Psoas muscle (tissue), 8 donors: ENCODE data around the gene MME. TPM values are rescaled to one million over a fixed set of nuclear protein-coding genes. Genes with fewer than 3 reads are reported as not detected.
A peak's percentile ranks its signal among the peaks of the same experiment; 100 is the strongest.
"Not testable (repeated sequence)": the region's sequence is repeated elsewhere in the genome, so short reads cannot be mapped to it uniquely, and the experiment has no call there.

Experiments used
- ATAC-seq, 4 donors: fragments of 200-7000 bp; cut with Tn5 transposase; one replicate each; pipeline ENCODE4 v1.9.1; 2020; ENCODE audit warnings: moderate library complexity in 3 of 4, mild to moderate bottlenecking in 2 of 4
- DNase-seq, 2 donors: peaks; one replicate each; pipeline ENCODE4 v3.0.0-alpha.2; 2020
- H3K27ac ChIP-seq: fragments of 200-600 bp; one replicate; pipeline ENCODE4 v1.8.0; 2022
- H3K27me3 ChIP-seq, 3 donors: fragments of 200-600 bp in 1 of 3; one replicate each; pipeline versions ENCODE4 v1.6.1 to v1.8.0; 2013 to 2022; ENCODE audit warnings: low read length in 2 of 3, mild to moderate bottlenecking in 2 of 3, moderate library complexity in 1 of 3; ENCODE audit not compliant: insufficient read depth in 3 of 3
- H3K36me3 ChIP-seq, 2 donors: fragments of 200-600 bp in 1 of 2; one replicate each; pipeline versions ENCODE4 v1.6.1 to v1.8.0; 2013 to 2022; ENCODE audit warnings: low read depth in 1 of 2, mild to moderate bottlenecking in 1 of 2, moderate library complexity in 1 of 2; ENCODE audit not compliant: insufficient read depth in 1 of 2
- H3K4me1 ChIP-seq: fragments of 200-600 bp; one replicate; pipeline ENCODE4 v1.8.0; 2022
- H3K4me3 ChIP-seq: fragments of 200-600 bp; one replicate; pipeline ENCODE4 v1.8.0; 2022; ENCODE audit warnings: mild to moderate bottlenecking
- H3K9me3 ChIP-seq: fragments of 200-600 bp; one replicate; pipeline ENCODE4 v1.8.0; 2022
- WGBS, 3 donors: extraction: QIAGEN DNeasy Blood & Tissue Kit; methylation state at CpG; one replicate each; pipeline versions ENCODE4 v1.1.6 to v1.1.7; 2013; 5-methylcytosine and 5-hydroxymethylcytosine counted together
- intact Hi-C, 2 donors: fragments of 100-400 bp; cut with DNase I; formaldehyde crosslinking; loops; one replicate each; pipeline versions ENCODE4 v1.11.0 to v1.14.2; 2022
- polyA plus RNA-seq, 3 donors: library from polyadenylated mRNA; stranded (reverse); fragments of 200-250 nt; gene quantifications; one replicate each; pipeline ENCODE4 v1.2.3, GENCODE V29; 2013
- total RNA-seq, 4 donors: library from RNA; stranded (reverse); fragmentation: NEBNext Ultra II Directional in 2 of 4; extraction: Animal tissue kit (Norgen Biotek cat#: 25700) in 2 of 4; gene quantifications; one replicate each; pipeline versions ENCODE4 v1.2.1 to v1.2.4, GENCODE V29; 2021 to 2023
- TF ChIP-seq, protein P1 (sequence below): fragments of 200-600 bp; IDR thresholded peaks from one replicate; pipeline ENCODE4 v1.8.0; 2022; ENCODE audit warnings: antibody characterized with exemption
- donor health status: healthy with polysubstance abuse.
- donor health status: DM: no; HTN: no; CAD: no; lungs with moderate emphysema.
- donor health status: Bipolar disorder and iron deficiency.
- donor health status: healthy.
- donor health status: DM: yes; HTN: yes; CAD: no.
- donor health status: DM: no; HTN: no; CAD: no.
- donor health status: DM: no; HTN: no; CAD: no.
- donor health status: DM: yes; HTN: yes; CAD: no.

The MME gene
- total and polyA plus RNA-seq, 7 donors = 10.3 to 44.1 (median 38.5) TPM

DNA sequence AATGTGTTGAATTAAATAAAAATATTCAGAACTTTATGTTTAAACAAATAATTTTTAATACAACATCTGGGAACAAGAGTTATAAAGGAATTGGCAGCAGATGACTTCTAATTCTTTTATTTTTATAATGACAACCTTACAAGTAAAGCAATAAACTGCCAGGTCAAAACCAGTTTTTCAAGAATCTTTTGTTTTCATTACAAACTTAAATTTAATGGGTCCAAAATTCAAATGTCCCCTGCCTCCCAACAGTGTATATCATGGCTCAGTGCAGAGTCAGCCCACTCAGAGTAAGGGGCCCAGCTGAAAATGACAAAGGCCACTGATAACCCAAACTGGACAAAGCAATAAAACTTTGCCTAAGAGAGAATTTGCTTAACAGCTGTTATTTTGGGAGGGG lies 131.8 kb downstream of the MME start:
- intact Hi-C loops = no loop called here

DNA sequence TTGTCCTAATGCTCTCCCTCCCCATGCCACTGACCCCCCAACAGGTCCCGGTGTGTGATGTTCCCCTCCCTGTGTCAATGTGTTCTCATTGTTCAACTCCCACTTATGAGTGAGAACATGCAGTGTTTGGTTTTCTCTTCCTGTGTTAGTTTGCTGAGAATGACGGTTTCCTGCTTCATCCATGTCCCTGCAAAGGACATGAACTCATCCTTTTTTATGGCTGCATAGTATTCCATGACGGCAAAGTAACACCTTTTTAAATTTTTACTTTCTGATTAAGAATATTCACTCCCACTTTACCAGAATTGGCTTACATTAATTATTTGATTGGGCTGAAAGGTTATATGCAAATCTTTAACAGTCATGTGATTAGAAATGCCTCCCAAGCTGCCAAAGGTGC lies 135.9 kb downstream of the MME start:
- intact Hi-C loops = not testable (repeated sequence)
- WGBS, 3 donors = 90 to 92% (median 91%) methylated on average over 3 of the region's 3 CpGs

More for the DNA sequence above, 131.8 kb downstream of the MME start:
- H3K27me3 ChIP-seq = no peaks in the 10 kb centered on the region
- H3K27ac ChIP-seq = no peak overlapping the region
- no peaks in the 10 kb centered on the region for H3K36me3 ChIP-seq
- no peaks in the 10 kb centered on the region for H3K4me1 ChIP-seq
- no peak for DNase-seq
- ATAC-seq = no peak
- TF ChIP-seq, protein P1, sequence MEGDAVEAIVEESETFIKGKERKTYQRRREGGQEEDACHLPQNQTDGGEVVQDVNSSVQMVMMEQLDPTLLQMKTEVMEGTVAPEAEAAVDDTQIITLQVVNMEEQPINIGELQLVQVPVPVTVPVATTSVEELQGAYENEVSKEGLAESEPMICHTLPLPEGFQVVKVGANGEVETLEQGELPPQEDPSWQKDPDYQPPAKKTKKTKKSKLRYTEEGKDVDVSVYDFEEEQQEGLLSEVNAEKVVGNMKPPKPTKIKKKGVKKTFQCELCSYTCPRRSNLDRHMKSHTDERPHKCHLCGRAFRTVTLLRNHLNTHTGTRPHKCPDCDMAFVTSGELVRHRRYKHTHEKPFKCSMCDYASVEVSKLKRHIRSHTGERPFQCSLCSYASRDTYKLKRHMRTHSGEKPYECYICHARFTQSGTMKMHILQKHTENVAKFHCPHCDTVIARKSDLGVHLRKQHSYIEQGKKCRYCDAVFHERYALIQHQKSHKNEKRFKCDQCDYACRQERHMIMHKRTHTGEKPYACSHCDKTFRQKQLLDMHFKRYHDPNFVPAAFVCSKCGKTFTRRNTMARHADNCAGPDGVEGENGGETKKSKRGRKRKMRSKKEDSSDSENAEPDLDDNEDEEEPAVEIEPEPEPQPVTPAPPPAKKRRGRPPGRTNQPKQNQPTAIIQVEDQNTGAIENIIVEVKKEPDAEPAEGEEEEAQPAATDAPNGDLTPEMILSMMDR = no peak
- H3K9me3 ChIP-seq = no peaks in the 10 kb centered on the region
- H3K4me3 ChIP-seq = no peak overlapping the region

DNA sequence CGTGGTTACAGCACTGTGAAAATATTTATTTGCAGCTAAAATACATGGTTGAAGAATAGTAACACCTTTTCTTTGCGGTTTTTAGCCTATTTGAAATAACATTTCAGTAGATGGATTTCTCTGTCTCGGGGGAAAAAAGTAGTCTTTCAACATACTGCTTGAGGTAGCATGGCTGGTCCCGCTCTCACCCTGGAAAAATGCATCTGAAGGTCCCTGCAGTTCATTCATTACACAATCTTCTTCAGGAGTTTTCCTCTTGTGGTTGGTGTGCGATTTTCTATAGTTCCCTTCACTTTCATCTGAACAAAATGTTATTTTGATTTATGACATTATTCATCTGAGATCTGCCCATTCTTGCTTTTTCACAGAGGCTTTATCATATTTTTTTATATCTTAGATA lies 137.5 kb downstream of the MME start:
- intact Hi-C loops = no loop called here
- ATAC-seq = no peak
- 79 to 82% (median 82%) methylated on average over 5 of the region's 5 CpGs for WGBS, 3 donors

More for the DNA sequence above, 135.9 kb downstream of the MME start:
- H3K9me3 ChIP-seq = peaks cover 10% of the 10 kb centered on the region
- DNase-seq, H3K27me3 ChIP-seq, H3K4me3 ChIP-seq, H3K36me3 ChIP-seq, H3K27ac ChIP-seq, ATAC-seq, H3K4me1 ChIP-seq: not testable (repeated sequence)

DNA sequence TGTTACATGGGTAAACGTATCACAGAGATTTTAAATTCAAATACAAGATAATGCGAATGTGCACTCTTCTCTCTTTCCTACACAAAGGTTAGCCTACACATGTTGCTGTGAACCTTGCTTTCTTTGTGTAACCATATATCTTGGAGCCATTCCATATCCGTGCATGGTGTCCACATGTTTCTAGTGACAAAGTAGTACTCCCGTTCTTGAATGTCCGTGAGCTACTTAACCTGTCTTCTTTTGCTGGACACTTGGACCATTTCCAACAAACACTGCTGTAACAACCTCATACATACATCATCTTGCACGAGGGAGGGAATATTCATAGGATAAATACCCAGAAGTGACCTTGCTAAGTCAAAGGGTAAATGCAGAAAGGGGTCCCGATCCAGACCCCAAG lies 138.3 kb downstream of the MME start:
- Histone ChIP-seq H3K36me3 (no peaks in the 10 kb centered on the region), H3K27ac (no peak overlapping the region), H3K4me3 (no peak overlapping the region), H3K27me3 (no peaks in the 10 kb centered on the region), H3K4me1 (no peaks in the 10 kb centered on the region), H3K9me3 (peaks cover 14% of the 10 kb centered on the region)
- intact Hi-C loops = no loop called here
- WGBS, 3 donors = 59 to 64% (median 62%) methylated on average over 7 of the region's 7 CpGs
- TF ChIP-seq, protein P1 = no peak
- DNase-seq (no peak), ATAC-seq (peak in 2 of 4 donors; percentile 34 to 38)

More for the DNA sequence above, 137.5 kb downstream of the MME start:
- H3K27me3 ChIP-seq = no peaks in the 10 kb centered on the region
- H3K4me3 ChIP-seq = no peak overlapping the region
- TF ChIP-seq, protein P1 = no peak
- H3K9me3 ChIP-seq = peaks cover 14% of the 10 kb centered on the region
- H3K36me3 ChIP-seq = no peaks in the 10 kb centered on the region
- no peak overlapping the region for H3K27ac ChIP-seq
- no peak for DNase-seq
- no peaks in the 10 kb centered on the region for H3K4me1 ChIP-seq

DNA sequence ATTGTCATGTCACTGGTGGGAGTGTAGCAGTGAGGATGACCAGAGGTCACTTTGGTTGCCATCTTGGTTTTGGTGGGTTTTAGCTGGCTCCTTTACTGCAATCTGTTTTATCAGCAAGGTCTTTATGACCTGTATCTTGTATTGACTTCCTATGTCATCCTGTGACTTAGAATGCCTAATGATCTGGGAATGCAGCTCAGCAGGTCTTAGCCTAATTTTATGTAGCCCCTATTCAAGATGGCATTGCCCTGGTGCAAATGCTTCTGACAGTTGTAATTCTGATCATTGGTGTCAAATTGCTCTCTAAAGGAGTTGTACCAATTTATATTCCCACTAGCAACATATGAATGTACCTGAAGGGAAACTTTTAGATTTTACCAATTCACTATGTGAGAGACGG lies 139.0 kb downstream of the MME start:
- ATAC-seq (no peak), DNase-seq (no peak)
- intact Hi-C loops = no loop called here
- no peaks in the 10 kb centered on the region for H3K4me1 ChIP-seq
- no peaks in the 10 kb centered on the region for H3K36me3 ChIP-seq
- 95 to 100% (median 98%) methylated on average over 1 of the region's 1 CpG for WGBS, 3 donors
- TF ChIP-seq, protein P1 = no peak
- H3K27ac ChIP-seq = no peak overlapping the region
- no peaks in the 10 kb centered on the region for H3K27me3 ChIP-seq
- peaks cover 14% of the 10 kb centered on the region for H3K9me3 ChIP-seq
- no peak overlapping the region for H3K4me3 ChIP-seq
